ENCODE measurements around the gene TTLL8.

Gene TTLL8

DNA sequence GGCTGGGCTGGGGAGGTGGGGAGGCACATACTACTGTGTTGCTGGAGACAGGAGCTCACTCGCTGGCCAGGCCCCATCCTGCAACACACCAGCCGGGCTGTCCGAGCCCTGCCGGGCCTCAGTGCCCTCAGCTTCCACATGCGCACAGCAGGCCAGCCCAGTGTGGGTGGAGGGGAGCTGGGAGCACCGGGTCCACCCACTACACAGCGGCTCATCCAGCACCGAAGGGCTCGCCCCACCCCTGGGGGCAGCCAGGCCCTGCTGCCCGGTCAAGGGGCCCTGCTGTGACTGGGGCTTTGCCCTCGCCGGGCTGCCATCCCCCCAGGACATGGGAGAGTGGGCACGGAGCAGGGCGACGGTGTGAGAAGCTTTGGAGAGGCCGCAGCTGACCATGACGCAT is 9.3 kb downstream of the TTLL8 start:
- Histone ChIP-seq H3K27ac (ENCODE audit: low read length) (no peak overlapping the region), H3K36me3 (ENCODE audit: control insufficient read depth in 2 of 2, insufficient read depth in 2 of 2, low read length in 2 of 2) (no peaks in the 10 kb centered on the region), H3K27me3 (ENCODE audit: control insufficient read depth in 1 of 2, insufficient read depth in 2 of 2, low read length in 2 of 2) (peaks cover 9% of the 10 kb centered on the region in 2 donors), H3K4me1 (ENCODE audit: control insufficient read depth, insufficient read depth, low read length) (no peaks in the 10 kb centered on the region), H3K9ac (ENCODE audit: low read length in 2 of 2) (no peak overlapping the region), H3K4me3 (ENCODE audit: low read length in 2 of 2) (no peak overlapping the region), H3K9me3 (ENCODE audit: control insufficient read depth in 2 of 2, low read length in 2 of 2) (peaks cover 0 to 4% of the 10 kb centered on the region in 2 donors)

DNA sequence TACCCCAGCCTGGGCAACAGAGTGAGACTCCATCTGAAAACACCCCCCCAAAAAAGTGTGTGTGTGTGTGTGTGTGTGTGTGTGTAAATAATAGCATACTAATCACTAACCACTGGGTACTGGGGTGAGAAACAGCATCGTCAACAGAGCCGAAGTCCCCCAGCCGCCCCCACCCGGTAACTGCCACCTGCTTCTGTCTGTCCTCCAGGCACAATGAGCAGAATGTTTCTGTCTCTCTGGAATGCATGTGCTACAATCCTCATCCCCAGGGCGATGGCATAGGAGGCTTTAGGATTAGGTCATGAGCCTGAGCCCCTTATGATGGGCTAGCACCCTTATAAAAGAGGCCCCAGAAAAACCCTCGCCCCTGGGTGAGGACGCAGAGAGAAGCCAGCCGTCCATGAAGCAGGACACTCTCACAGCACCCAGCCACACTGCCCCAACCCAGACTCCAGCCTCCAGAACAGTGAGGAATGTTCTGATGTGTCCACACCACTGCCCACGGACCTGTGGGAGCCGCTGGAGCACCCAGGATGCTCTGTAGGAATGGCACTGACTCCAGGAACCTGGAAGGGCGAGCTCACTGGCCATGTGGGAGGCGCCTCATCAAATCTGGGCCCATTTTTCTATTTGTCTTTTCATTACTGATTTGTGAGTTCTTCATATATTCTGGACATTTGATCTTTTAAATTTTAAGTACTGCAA is 9.9 kb downstream of the TTLL8 start:
- no peaks in the 10 kb centered on the region for H3K36me3 ChIP-seq (ENCODE audit: control insufficient read depth in 2 of 2, insufficient read depth in 2 of 2, low read length in 2 of 2)
- no peak overlapping the region for H3K27ac ChIP-seq (ENCODE audit: low read length)
- H3K27me3 ChIP-seq (ENCODE audit: control insufficient read depth in 1 of 2, insufficient read depth in 2 of 2, low read length in 2 of 2) = peaks cover 9% of the 10 kb centered on the region in 2 donors
- H3K4me1 ChIP-seq (ENCODE audit: control insufficient read depth, insufficient read depth, low read length) = no peaks in the 10 kb centered on the region
- H3K9ac ChIP-seq (ENCODE audit: low read length in 2 of 2) = no peak overlapping the region
- no peak overlapping the region for H3K4me3 ChIP-seq (ENCODE audit: low read length in 2 of 2)
- no peaks in the 10 kb centered on the region for H3K9me3 ChIP-seq (ENCODE audit: control insufficient read depth in 2 of 2, low read length in 2 of 2)

DNA sequence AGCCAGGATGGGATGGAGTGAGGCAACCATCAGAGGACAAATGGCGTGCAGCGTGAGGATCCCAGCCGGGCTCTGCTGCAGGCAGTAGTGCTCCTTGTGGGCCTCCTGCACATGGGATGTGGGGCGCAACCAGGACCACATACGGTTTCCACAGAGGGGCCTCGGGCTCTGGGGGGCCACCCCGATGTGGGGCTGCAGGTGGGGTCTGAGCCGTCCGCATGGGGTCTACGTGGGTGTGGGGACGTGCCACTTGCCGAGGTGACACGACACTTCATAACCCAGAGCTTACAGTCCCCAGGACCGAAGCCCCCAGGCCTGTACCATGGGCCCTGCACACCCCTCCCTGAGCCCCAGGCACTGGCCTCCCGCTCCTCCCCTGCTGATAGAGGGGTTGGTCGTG is 10.8 kb downstream of the TTLL8 start:
- no peaks in the 10 kb centered on the region for H3K4me1 ChIP-seq (ENCODE audit: control insufficient read depth, insufficient read depth, low read length)
- H3K27ac ChIP-seq (ENCODE audit: low read length) = no peak overlapping the region
- H3K4me3 ChIP-seq (ENCODE audit: low read length in 2 of 2) = no peak overlapping the region
- no peaks in the 10 kb centered on the region for H3K9me3 ChIP-seq (ENCODE audit: control insufficient read depth in 2 of 2, low read length in 2 of 2)
- H3K9ac ChIP-seq (ENCODE audit: low read length in 2 of 2) = no peak overlapping the region
- H3K36me3 ChIP-seq (ENCODE audit: control insufficient read depth in 2 of 2, insufficient read depth in 2 of 2, low read length in 2 of 2) = no peaks in the 10 kb centered on the region
- H3K27me3 ChIP-seq (ENCODE audit: control insufficient read depth in 1 of 2, insufficient read depth in 2 of 2, low read length in 2 of 2) = peaks cover 12% of the 10 kb centered on the region in 2 donors

DNA sequence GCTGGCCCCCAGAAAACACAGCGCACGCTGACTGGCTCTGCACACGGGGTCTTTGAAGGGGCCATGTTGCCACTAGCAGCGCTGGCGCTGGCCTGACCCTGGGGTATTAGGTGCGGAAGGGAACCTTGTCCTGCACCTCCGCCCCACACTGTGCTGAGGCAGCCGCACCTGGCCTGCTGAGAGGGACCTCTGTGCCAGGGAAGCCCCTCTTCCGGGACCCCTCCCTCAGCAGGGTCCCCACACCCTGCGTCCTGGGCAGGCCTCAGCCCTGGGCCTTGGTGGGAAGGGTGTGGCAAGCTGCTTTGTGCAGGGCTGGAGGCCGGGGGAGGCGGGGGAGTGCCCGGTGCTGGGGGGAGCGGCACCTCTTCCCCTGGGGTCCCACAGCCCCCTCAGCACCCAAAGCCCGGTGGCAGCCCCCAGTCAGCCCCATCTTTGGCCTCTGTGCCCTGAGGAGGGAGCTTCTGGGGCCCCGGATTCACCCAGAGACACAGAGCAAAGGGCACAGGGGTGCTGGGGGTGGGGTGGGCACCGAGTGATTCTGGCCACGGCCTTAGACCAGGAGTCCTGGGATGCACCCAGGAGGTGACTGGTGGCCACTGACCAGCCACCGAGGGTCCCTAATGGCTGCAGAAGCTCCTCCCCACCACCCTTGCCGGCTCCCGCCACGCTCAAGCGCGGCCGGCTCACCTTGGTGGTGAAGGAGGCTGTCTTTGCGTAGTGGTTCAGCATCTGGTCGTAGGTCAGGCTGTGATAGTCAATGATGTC is 11.4 kb downstream of the TTLL8 start:
- Histone ChIP-seq H3K27ac (ENCODE audit: low read length) (no peak overlapping the region), H3K4me3 (ENCODE audit: low read length in 2 of 2) (no peak overlapping the region), H3K9ac (ENCODE audit: low read length in 2 of 2) (no peak overlapping the region), H3K9me3 (ENCODE audit: control insufficient read depth in 2 of 2, low read length in 2 of 2) (no peaks in the 10 kb centered on the region), H3K4me1 (ENCODE audit: control insufficient read depth, insufficient read depth, low read length) (no peaks in the 10 kb centered on the region), H3K27me3 (ENCODE audit: control insufficient read depth in 1 of 2, insufficient read depth in 2 of 2, low read length in 2 of 2) (peaks cover 13 to 15% of the 10 kb centered on the region in 2 donors), H3K36me3 (ENCODE audit: control insufficient read depth in 2 of 2, insufficient read depth in 2 of 2, low read length in 2 of 2) (no peaks in the 10 kb centered on the region)

DNA sequence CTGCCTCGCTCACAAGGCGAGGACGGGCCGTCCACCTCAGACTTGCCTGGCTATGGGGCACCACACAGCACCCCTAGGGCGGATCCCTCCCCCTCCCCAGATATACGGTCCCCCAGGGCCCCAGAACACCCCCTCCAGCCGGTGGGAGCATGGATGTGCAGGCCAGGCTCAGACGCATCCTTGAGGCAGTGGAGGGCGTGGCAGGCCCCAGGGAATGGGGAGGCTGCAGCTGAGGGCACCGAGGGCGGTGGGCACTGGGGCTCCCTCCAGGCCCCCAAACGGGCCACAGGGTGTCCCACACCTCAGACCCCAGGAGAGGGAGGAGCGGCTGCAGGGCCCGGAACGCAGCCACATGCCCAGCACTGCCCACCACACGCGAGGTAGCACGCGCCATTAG is 12.1 kb downstream of the TTLL8 start:
- H3K27me3 ChIP-seq (ENCODE audit: control insufficient read depth in 1 of 2, insufficient read depth in 2 of 2, low read length in 2 of 2) = peaks cover 17 to 21% of the 10 kb centered on the region in 2 donors
- no peak overlapping the region for H3K27ac ChIP-seq (ENCODE audit: low read length)
- no peak overlapping the region for H3K4me3 ChIP-seq (ENCODE audit: low read length in 2 of 2)
- no peaks in the 10 kb centered on the region for H3K9me3 ChIP-seq (ENCODE audit: control insufficient read depth in 2 of 2, low read length in 2 of 2)
- H3K4me1 ChIP-seq (ENCODE audit: control insufficient read depth, insufficient read depth, low read length) = no peaks in the 10 kb centered on the region
- no peak overlapping the region for H3K9ac ChIP-seq (ENCODE audit: low read length in 2 of 2)
- H3K36me3 ChIP-seq (ENCODE audit: control insufficient read depth in 2 of 2, insufficient read depth in 2 of 2, low read length in 2 of 2) = no peaks in the 10 kb centered on the region

DNA sequence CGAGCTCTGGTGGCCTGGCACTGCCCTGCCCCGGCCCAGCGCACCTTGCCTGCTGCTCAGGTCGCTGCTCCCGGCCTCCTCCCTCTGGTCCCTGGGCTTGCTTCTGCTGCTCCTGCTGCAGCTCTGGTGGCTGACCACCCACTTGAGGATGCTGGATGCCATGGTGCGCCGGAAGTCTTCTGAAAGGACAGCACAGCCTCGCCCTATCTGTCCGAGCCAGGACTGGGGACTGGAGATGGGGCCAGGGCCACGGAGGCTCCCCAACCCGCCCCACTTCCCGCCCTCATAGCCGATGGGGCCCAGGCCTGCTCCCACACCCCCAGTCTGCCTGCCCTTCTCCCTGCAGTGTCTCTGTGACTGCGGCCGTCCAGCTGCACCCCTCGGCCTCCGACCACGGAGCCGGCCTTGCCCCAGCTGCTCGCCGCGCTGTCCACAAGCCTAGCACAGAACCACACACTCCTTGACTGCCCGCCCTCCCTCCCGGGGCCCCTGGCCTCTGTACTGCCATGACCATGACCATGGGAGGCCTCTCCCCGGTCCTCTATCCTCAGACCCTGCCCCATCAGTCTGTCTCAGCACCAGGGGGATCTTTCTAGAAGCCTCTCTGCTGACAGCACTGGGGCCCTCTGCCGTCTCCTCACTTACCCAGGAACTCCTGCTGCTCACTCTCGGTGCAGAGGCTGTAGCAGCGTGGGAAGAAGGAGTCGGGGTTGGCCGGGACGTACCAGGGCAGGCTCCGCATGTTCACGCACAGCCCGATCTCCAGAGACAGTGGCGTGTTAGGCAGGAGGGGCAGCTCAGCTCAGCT is 12.7 kb downstream of the TTLL8 start:
- H3K36me3 ChIP-seq (ENCODE audit: control insufficient read depth in 2 of 2, insufficient read depth in 2 of 2, low read length in 2 of 2) = no peaks in the 10 kb centered on the region
- no peak overlapping the region for H3K9ac ChIP-seq (ENCODE audit: low read length in 2 of 2)
- no peaks in the 10 kb centered on the region for H3K4me1 ChIP-seq (ENCODE audit: control insufficient read depth, insufficient read depth, low read length)
- no peak overlapping the region for H3K27ac ChIP-seq (ENCODE audit: low read length)
- H3K4me3 ChIP-seq (ENCODE audit: low read length in 2 of 2) = no peak overlapping the region
- H3K27me3 ChIP-seq (ENCODE audit: control insufficient read depth in 1 of 2, insufficient read depth in 2 of 2, low read length in 2 of 2) = peaks cover 17 to 21% of the 10 kb centered on the region in 2 donors
- no peaks in the 10 kb centered on the region for H3K9me3 ChIP-seq (ENCODE audit: control insufficient read depth in 2 of 2, low read length in 2 of 2)

DNA sequence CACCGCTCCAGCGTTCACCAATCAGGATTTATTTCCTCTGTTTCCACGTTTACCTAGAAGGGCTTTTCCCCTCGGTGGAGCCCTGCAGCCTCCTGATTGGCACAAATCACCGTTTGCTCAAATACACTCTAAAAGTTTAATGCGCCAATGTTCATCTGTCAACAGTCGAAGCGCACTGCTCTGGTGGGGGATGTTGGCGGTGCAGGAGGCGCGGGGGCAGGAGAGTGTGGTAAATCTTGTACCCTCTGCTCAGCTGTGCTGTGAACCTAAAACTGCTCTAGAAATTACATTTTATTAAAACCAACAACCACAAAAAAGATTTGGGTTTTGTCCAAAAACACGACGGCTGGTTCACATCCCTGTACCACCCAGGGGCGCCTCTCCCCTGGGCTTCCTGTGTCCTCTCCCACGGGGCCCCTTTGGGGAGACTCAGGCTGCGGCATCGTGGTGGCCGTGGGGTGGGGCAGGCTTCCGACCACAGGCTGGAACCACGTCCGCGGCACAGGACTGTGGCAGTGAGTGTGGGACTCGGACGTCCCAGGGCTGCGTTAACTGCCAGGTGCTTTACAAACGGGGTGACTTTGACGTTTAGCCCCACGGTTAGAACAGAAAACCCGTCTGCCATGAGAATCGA is 13.5 kb downstream of the TTLL8 start:
- no peaks in the 10 kb centered on the region for H3K36me3 ChIP-seq (ENCODE audit: control insufficient read depth in 2 of 2, insufficient read depth in 2 of 2, low read length in 2 of 2)
- H3K27ac ChIP-seq (ENCODE audit: low read length) = no peak overlapping the region
- no peak overlapping the region for H3K9ac ChIP-seq (ENCODE audit: low read length in 2 of 2)
- H3K27me3 ChIP-seq (ENCODE audit: control insufficient read depth in 1 of 2, insufficient read depth in 2 of 2, low read length in 2 of 2) = peaks cover 18 to 21% of the 10 kb centered on the region in 2 donors
- no peaks in the 10 kb centered on the region for H3K9me3 ChIP-seq (ENCODE audit: control insufficient read depth in 2 of 2, low read length in 2 of 2)
- no peak overlapping the region for H3K4me3 ChIP-seq (ENCODE audit: low read length in 2 of 2)
- H3K4me1 ChIP-seq (ENCODE audit: control insufficient read depth, insufficient read depth, low read length) = no peaks in the 10 kb centered on the region

DNA sequence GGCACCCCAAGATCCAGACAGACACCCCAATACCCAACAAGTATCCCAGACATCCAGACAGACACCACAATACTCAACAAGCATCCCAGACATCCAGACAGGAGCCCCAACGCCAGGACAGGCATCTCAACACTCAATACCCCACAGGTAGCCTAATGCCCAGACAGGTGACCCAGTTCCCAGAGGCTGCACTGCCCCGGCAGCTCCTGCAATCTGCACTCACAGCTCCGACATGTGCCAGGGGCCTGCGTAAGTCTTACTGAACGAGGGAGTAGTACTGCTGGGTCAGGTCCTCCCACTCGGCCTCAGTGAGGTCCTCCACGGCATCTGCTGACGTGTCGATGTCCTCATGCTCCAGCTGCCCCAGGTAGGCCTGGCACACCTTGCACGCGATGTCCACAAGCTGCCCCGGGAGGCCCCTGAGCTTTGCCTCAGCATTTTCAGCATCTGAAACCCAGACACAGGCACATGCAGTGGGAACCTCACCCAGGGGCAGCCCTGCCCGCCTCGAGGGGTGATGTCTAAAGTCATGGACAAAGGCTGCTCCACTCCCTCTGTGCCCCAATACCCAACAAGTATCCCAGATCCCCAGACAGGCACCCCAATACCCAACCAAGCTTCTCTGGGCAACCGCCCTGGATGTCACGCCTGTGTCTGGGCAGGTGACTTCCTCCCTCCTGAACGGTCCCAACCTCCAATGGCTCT is 16.6 kb downstream of the TTLL8 start:
- H3K36me3 ChIP-seq (ENCODE audit: control insufficient read depth in 2 of 2, insufficient read depth in 2 of 2, low read length in 2 of 2) = no peaks in the 10 kb centered on the region
- peaks cover 0 to 11% of the 10 kb centered on the region in 2 donors for H3K9me3 ChIP-seq (ENCODE audit: control insufficient read depth in 2 of 2, low read length in 2 of 2)
- H3K9ac ChIP-seq (ENCODE audit: low read length in 2 of 2) = no peak overlapping the region
- H3K4me3 ChIP-seq (ENCODE audit: low read length in 2 of 2) = no peak overlapping the region
- H3K4me1 ChIP-seq (ENCODE audit: control insufficient read depth, insufficient read depth, low read length) = no peaks in the 10 kb centered on the region
- no peak overlapping the region for H3K27ac ChIP-seq (ENCODE audit: low read length)
- H3K27me3 ChIP-seq (ENCODE audit: control insufficient read depth in 1 of 2, insufficient read depth in 2 of 2, low read length in 2 of 2) = peaks cover 16 to 21% of the 10 kb centered on the region in 2 donors

DNA sequence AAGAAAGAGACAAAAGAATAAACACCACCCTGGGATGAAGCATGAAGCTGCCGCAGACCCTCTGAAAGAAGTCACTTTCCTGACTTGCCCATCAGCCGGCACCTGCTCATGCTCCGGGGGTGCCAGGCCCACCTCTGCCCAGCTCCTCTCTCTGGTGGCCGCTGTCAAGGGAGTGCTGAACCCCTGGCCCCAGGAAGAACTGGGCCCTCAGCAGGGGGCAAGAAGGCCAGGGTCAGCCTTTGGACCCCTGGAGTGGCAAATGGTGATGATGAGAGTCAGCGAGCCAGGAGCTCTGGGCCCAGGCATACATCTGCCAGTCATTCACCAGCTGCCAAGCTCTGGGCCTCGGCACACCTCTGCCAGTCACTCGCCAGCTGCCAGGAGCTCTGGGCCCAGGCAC is 17.4 kb downstream of the TTLL8 start:
- Histone ChIP-seq H3K27ac (ENCODE audit: low read length) (no peak overlapping the region), H3K27me3 (ENCODE audit: control insufficient read depth in 1 of 2, insufficient read depth in 2 of 2, low read length in 2 of 2) (peaks cover 16 to 21% of the 10 kb centered on the region in 2 donors), H3K4me3 (ENCODE audit: low read length in 2 of 2) (no peak overlapping the region), H3K36me3 (ENCODE audit: control insufficient read depth in 2 of 2, insufficient read depth in 2 of 2, low read length in 2 of 2) (no peaks in the 10 kb centered on the region), H3K9ac (ENCODE audit: low read length in 2 of 2) (no peak overlapping the region), H3K9me3 (ENCODE audit: control insufficient read depth in 2 of 2, low read length in 2 of 2) (peaks cover 0 to 11% of the 10 kb centered on the region in 2 donors), H3K4me1 (ENCODE audit: control insufficient read depth, insufficient read depth, low read length) (no peaks in the 10 kb centered on the region)

All from stomach smooth muscle (tissue), 2 donors.